GM19455 (cell line): Measurements from ENCODE around the gene ZNF48.

Source experiments
- ATAC-seq: cut with Tn5 transposase; IDR thresholded peaks from one replicate; pipeline ENCODE4 v1.9.1; 2021; ENCODE audit not compliant: unreplicated experiment

Gene ZNF48

GRCh38 chr16:30437511-30438046, 42.4 kb downstream of the ZNF48 start:
- ATAC-seq, result no peak

- ATAC-seq, result no peak
These were observed 43.6 kb downstream of the ZNF48 start for GRCh38 chr16:30438835-30439234.

DNA sequence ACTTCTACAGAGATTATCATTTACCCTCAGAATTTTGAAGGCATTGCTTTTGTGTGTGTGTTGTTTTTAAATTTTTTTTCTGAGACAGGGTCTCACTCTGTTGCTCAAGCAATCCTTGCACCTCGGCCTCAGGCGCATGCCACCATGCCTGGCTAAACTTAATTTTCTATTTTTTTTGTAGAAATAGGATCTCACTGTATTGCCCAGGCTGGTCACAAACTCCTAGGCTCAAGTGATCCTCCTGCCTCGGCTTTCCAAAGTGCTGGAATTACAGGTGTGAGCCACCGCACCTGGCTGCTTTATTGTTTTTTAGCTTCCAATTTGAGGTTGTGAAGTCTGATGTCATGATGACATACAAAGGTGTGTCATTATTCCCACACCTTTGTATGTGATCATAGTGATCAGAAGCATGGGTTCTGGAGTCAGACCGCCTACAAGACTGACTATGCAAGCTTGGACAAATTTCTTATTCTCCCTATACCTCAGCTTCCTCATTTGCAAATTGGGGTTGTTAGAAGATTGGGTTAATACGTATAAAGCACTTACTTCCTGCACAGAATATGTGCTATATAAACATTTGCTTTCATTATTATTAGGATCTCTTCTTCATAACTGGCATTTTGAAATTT, 44.6 kb downstream of the ZNF48 start:
- no peak for ATAC-seq

- ATAC-seq, result no peak
These were observed 48.4 kb downstream of the ZNF48 start for GRCh38 chr16:30443631-30444030.

- no peak for ATAC-seq
These were observed 49.3 kb downstream of the ZNF48 start for GRCh38 chr16:30444231-30445148.

DNA sequence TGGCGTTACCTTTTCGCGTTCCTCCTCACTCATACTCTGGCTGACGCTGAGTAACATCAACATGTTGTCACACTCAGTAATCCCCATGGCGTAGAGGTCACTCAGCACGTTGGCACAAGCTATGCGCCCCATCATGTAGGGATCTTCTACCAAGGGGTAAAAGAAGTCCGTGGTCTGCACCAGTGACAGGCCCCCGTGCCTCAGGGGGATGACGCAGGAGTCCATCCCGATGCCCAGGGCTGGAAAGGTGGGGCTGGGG, 49.9 kb downstream of the ZNF48 start:
- ATAC-seq, result no peak

- peak; percentile 85 for ATAC-seq
These were observed 50.4 kb downstream of the ZNF48 start, which contains the start of gene SEPHS2 for GRCh38 chr16:30445408-30446202. TSS of gene SEPHS2 (minus strand) at chr16:30445874. CDS start at chr16:30445727, 147 bp downstream.

GRCh38 chr16:30446203-30446595, 51.0 kb downstream of the ZNF48 start:
- no peak for ATAC-seq

GRCh38 chr16:30447512-30448226, 52.4 kb downstream of the ZNF48 start:
- ATAC-seq, result no peak

DNA sequence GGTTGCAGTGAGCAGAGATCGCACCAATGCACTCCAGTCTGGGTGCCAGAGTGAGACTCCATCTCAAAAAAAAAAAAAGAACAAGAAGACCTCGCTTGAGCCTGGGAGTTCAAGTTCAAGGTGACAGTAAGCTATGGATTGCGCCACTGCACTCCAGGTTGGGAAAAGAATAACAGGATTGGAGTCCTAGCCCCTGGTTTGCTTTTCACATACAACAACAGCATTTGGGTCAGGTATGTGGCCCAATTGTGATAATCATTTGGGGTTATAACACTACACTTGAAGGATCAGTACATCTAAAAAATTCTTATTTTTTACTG, 53.9 kb downstream of the ZNF48 start:
- no peak for ATAC-seq
